ENCODE data around the gene MYCN.
"Not testable (repeated sequence)": the region's sequence is repeated elsewhere in the genome, so short reads cannot be mapped to it uniquely, and the experiment has no call there.

Gene MYCN

GRCh38 chr2:15897431-15898098 is 42.8 kb upstream of the MYCN start:
- Histone ChIP-seq H3K27ac (ENCODE audit: insufficient read depth, low read depth, low read length, poor library complexity, severe bottlenecking) (no peak overlapping the region), H3K9me3 (ENCODE audit: control insufficient read depth, low read length) (no peaks in the 10 kb centered on the region), H3K4me3 (ENCODE audit: insufficient read depth, low read depth, low read length) (no peak overlapping the region), H3K4me1 (ENCODE audit: control insufficient read depth, insufficient read depth, low read length) (peaks cover 31% of the 10 kb centered on the region), H3K36me3 (ENCODE audit: control insufficient read depth, insufficient read depth, low read length) (no peaks in the 10 kb centered on the region), H3K27me3 (ENCODE audit: control insufficient read depth, insufficient read depth, low read length, poor library complexity, severe bottlenecking) (no peaks in the 10 kb centered on the region)
- 82 to 98% methylated on average over 4 of the region's 4 CpGs for WGBS, 2 experiments

- WGBS, 2 experiments = 92% methylated on average over 2 of the region's 2 CpGs; no CpG with 5 or more reads in 1 of the 2 experiments
- Histone ChIP-seq H3K4me1 (ENCODE audit: control insufficient read depth, insufficient read depth, low read length) (peaks cover 22% of the 10 kb centered on the region), H3K27me3 (ENCODE audit: control insufficient read depth, insufficient read depth, low read length, poor library complexity, severe bottlenecking) (no peaks in the 10 kb centered on the region), H3K9me3 (ENCODE audit: control insufficient read depth, low read length) (no peaks in the 10 kb centered on the region), H3K4me3 (ENCODE audit: insufficient read depth, low read depth, low read length) (no peak overlapping the region), H3K27ac (ENCODE audit: insufficient read depth, low read depth, low read length, poor library complexity, severe bottlenecking) (no peak overlapping the region), H3K36me3 (ENCODE audit: control insufficient read depth, insufficient read depth, low read length) (no peaks in the 10 kb centered on the region)
Measured at GRCh38 chr2:15899327-15899612, 41.1 kb upstream of the MYCN start.

- H3K36me3 ChIP-seq (ENCODE audit: control insufficient read depth, insufficient read depth, low read length) = no peaks in the 10 kb centered on the region
- H3K4me3 ChIP-seq (ENCODE audit: insufficient read depth, low read depth, low read length) = no peak overlapping the region
- no peaks in the 10 kb centered on the region for H3K9me3 ChIP-seq (ENCODE audit: control insufficient read depth, low read length)
- H3K4me1 ChIP-seq (ENCODE audit: control insufficient read depth, insufficient read depth, low read length) = peaks cover 16% of the 10 kb centered on the region
- no peak overlapping the region for H3K27ac ChIP-seq (ENCODE audit: insufficient read depth, low read depth, low read length, poor library complexity, severe bottlenecking)
- 86 to 93% methylated on average over 5 to 6 of the region's 6 CpGs for WGBS, 2 experiments
- no peaks in the 10 kb centered on the region for H3K27me3 ChIP-seq (ENCODE audit: control insufficient read depth, insufficient read depth, low read length, poor library complexity, severe bottlenecking)
Measured at GRCh38 chr2:15899751-15900493, 40.4 kb upstream of the MYCN start.

- H3K27me3 ChIP-seq (ENCODE audit: control insufficient read depth, insufficient read depth, low read length, poor library complexity, severe bottlenecking) = no peaks in the 10 kb centered on the region
- H3K27ac ChIP-seq (ENCODE audit: insufficient read depth, low read depth, low read length, poor library complexity, severe bottlenecking) = no peak overlapping the region
- H3K36me3 ChIP-seq (ENCODE audit: control insufficient read depth, insufficient read depth, low read length) = no peaks in the 10 kb centered on the region
- H3K4me1 ChIP-seq (ENCODE audit: control insufficient read depth, insufficient read depth, low read length) = peaks cover 7% of the 10 kb centered on the region
- no peaks in the 10 kb centered on the region for H3K9me3 ChIP-seq (ENCODE audit: control insufficient read depth, low read length)
- WGBS, 2 experiments = 96% methylated on average over 4 of the region's 5 CpGs
- no peak overlapping the region for H3K4me3 ChIP-seq (ENCODE audit: insufficient read depth, low read depth, low read length)
Measured at GRCh38 chr2:15901095-15901807, 39.1 kb upstream of the MYCN start.

- H3K4me3 ChIP-seq (ENCODE audit: insufficient read depth, low read depth, low read length) = no peak overlapping the region
- 78 to 88% methylated on average over 3 of the region's 3 CpGs for WGBS, 2 experiments
- no peaks in the 10 kb centered on the region for H3K9me3 ChIP-seq (ENCODE audit: control insufficient read depth, low read length)
- H3K27me3 ChIP-seq (ENCODE audit: control insufficient read depth, insufficient read depth, low read length, poor library complexity, severe bottlenecking) = no peaks in the 10 kb centered on the region
- no peaks in the 10 kb centered on the region for H3K36me3 ChIP-seq (ENCODE audit: control insufficient read depth, insufficient read depth, low read length)
- no peak overlapping the region for H3K27ac ChIP-seq (ENCODE audit: insufficient read depth, low read depth, low read length, poor library complexity, severe bottlenecking)
- peaks cover 2% of the 10 kb centered on the region for H3K4me1 ChIP-seq (ENCODE audit: control insufficient read depth, insufficient read depth, low read length)
Measured at GRCh38 chr2:15901808-15902130, 38.6 kb upstream of the MYCN start.

GRCh38 chr2:15903910-15904309 is 36.4 kb upstream of the MYCN start:
- not testable (repeated sequence) for H3K4me3 ChIP-seq (ENCODE audit: insufficient read depth, low read depth, low read length); H3K27ac ChIP-seq (ENCODE audit: insufficient read depth, low read depth, low read length, poor library complexity, severe bottlenecking); H3K27me3 ChIP-seq (ENCODE audit: control insufficient read depth, insufficient read depth, low read length, poor library complexity, severe bottlenecking); H3K9me3 ChIP-seq (ENCODE audit: control insufficient read depth, low read length); H3K36me3 ChIP-seq (ENCODE audit: control insufficient read depth, insufficient read depth, low read length); H3K4me1 ChIP-seq (ENCODE audit: control insufficient read depth, insufficient read depth, low read length)
- 89 to 93% methylated on average over 3 of the region's 3 CpGs for WGBS, 2 experiments

GRCh38 chr2:15905267-15905645 is 35.1 kb upstream of the MYCN start:
- H3K27me3 ChIP-seq (ENCODE audit: control insufficient read depth, insufficient read depth, low read length, poor library complexity, severe bottlenecking) = no peaks in the 10 kb centered on the region
- no peak overlapping the region for H3K27ac ChIP-seq (ENCODE audit: insufficient read depth, low read depth, low read length, poor library complexity, severe bottlenecking)
- no peaks in the 10 kb centered on the region for H3K36me3 ChIP-seq (ENCODE audit: control insufficient read depth, insufficient read depth, low read length)

GRCh38 chr2:15905986-15906491 is 34.3 kb upstream of the MYCN start:
- Histone ChIP-seq H3K27me3 (ENCODE audit: control insufficient read depth, insufficient read depth, low read length, poor library complexity, severe bottlenecking) (no peaks in the 10 kb centered on the region), H3K36me3 (ENCODE audit: control insufficient read depth, insufficient read depth, low read length) (no peaks in the 10 kb centered on the region), H3K27ac (ENCODE audit: insufficient read depth, low read depth, low read length, poor library complexity, severe bottlenecking) (no peak overlapping the region), H3K4me3 (ENCODE audit: insufficient read depth, low read depth, low read length) (no peak overlapping the region), H3K4me1 (ENCODE audit: control insufficient read depth, insufficient read depth, low read length) (no peaks in the 10 kb centered on the region), H3K9me3 (ENCODE audit: control insufficient read depth, low read length) (no peaks in the 10 kb centered on the region)
- WGBS, 2 experiments = 92 to 100% methylated on average over 5 to 6 of the region's 6 CpGs

More at GRCh38 chr2:15905267-15905645, 35.1 kb upstream of the MYCN start:
- Histone ChIP-seq H3K9me3 (ENCODE audit: control insufficient read depth, low read length) (no peaks in the 10 kb centered on the region), H3K4me3 (ENCODE audit: insufficient read depth, low read depth, low read length) (no peak overlapping the region), H3K4me1 (ENCODE audit: control insufficient read depth, insufficient read depth, low read length) (no peaks in the 10 kb centered on the region)

GRCh38 chr2:15906778-15907177 is 33.6 kb upstream of the MYCN start:
- Histone ChIP-seq H3K4me1 (ENCODE audit: control insufficient read depth, insufficient read depth, low read length) (no peaks in the 10 kb centered on the region), H3K27me3 (ENCODE audit: control insufficient read depth, insufficient read depth, low read length, poor library complexity, severe bottlenecking) (no peaks in the 10 kb centered on the region), H3K27ac (ENCODE audit: insufficient read depth, low read depth, low read length, poor library complexity, severe bottlenecking) (no peak overlapping the region), H3K4me3 (ENCODE audit: insufficient read depth, low read depth, low read length) (no peak overlapping the region), H3K9me3 (ENCODE audit: control insufficient read depth, low read length) (no peaks in the 10 kb centered on the region), H3K36me3 (ENCODE audit: control insufficient read depth, insufficient read depth, low read length) (no peaks in the 10 kb centered on the region)
- 93 to 95% methylated on average over 5 of the region's 5 CpGs for WGBS, 2 experiments

GRCh38 chr2:15907461-15908324 is 32.7 kb upstream of the MYCN start:
- Histone ChIP-seq H3K4me1 (ENCODE audit: control insufficient read depth, insufficient read depth, low read length) (no peaks in the 10 kb centered on the region), H3K4me3 (ENCODE audit: insufficient read depth, low read depth, low read length) (no peak overlapping the region), H3K36me3 (ENCODE audit: control insufficient read depth, insufficient read depth, low read length) (no peaks in the 10 kb centered on the region), H3K27ac (ENCODE audit: insufficient read depth, low read depth, low read length, poor library complexity, severe bottlenecking) (no peak overlapping the region), H3K9me3 (ENCODE audit: control insufficient read depth, low read length) (no peaks in the 10 kb centered on the region), H3K27me3 (ENCODE audit: control insufficient read depth, insufficient read depth, low read length, poor library complexity, severe bottlenecking) (no peaks in the 10 kb centered on the region)
- 88 to 94% methylated on average over 1 to 2 of the region's 2 CpGs for WGBS, 2 experiments

All from ectodermal cell (in vitro differentiated cells).